Colonic mucosa (tissue), 4 donors: Measurements from ENCODE around the gene LDAH. TPM values are rescaled to one million over a fixed set of nuclear protein-coding genes. Genes with fewer than 3 reads are reported as not detected.

ENCODE experiments used
- DNase-seq: peaks from one replicate; pipeline ENCODE4 v3.0.0-alpha.2; 2020
- H3K27ac ChIP-seq: fragments of 200-600 bp; one replicate; pipeline ENCODE4 v1.8.0; 2021
- H3K27me3 ChIP-seq: fragments of 200-600 bp; one replicate; pipeline ENCODE4 v1.8.0; 2021
- H3K36me3 ChIP-seq: fragments of 200-600 bp; one replicate; pipeline ENCODE4 v1.8.0; 2021
- H3K4me1 ChIP-seq: fragments of 200-600 bp; one replicate; pipeline ENCODE4 v1.8.0; 2021; ENCODE audit warnings: mild to moderate bottlenecking
- H3K4me3 ChIP-seq: fragments of 200-600 bp; one replicate; pipeline ENCODE4 v1.8.0; 2021
- H3K9ac ChIP-seq, 2 donors: one replicate each; pipeline ENCODE4 v1.7.0; 2013; ENCODE audit warnings: control low read depth in 2 of 2, low read depth in 2 of 2, low read length in 2 of 2
- H3K9me3 ChIP-seq: fragments of 200-600 bp; one replicate; pipeline ENCODE4 v1.8.0; 2021
- intact Hi-C: fragments of 100-400 bp; cut with DNase I; formaldehyde crosslinking; loops from one replicate; pipeline ENCODE4 v1.14.1; 2022
- total RNA-seq, 2 donors: library from RNA; stranded (reverse); fragmentation: NEBNext Ultra II Directional in 1 of 2; extraction: Animal tissue kit (Norgen Biotek cat#: 25700) in 1 of 2; gene quantifications; one replicate each; pipeline ENCODE4 v1.2.1, GENCODE V29; 2021
- TF ChIP-seq, protein P1 (sequence below): fragments of 200-600 bp; IDR thresholded peaks from one replicate; pipeline ENCODE4 v1.8.0; 2022; ENCODE audit warnings: antibody characterized with exemption, mild to moderate bottlenecking
- donor health status: healthy.
- donor health status: DM: no; HTN: no; CAD: no.
- donor health status: DM: no; HTN: no; CAD: no.

LDAH gene
- total RNA-seq, 2 donors from 2014 or later: 15.0 to 25.9 TPM

GRCh38 chr2:20697322-20697934 is 125.5 kb downstream of the LDAH start:
- H3K9me3 ChIP-seq: no peaks in the 10 kb centered on the region
- no peak for DNase-seq
- intact Hi-C loops: no loop called here
- no peaks in the 10 kb centered on the region for H3K27me3 ChIP-seq
- TF ChIP-seq, protein P1, sequence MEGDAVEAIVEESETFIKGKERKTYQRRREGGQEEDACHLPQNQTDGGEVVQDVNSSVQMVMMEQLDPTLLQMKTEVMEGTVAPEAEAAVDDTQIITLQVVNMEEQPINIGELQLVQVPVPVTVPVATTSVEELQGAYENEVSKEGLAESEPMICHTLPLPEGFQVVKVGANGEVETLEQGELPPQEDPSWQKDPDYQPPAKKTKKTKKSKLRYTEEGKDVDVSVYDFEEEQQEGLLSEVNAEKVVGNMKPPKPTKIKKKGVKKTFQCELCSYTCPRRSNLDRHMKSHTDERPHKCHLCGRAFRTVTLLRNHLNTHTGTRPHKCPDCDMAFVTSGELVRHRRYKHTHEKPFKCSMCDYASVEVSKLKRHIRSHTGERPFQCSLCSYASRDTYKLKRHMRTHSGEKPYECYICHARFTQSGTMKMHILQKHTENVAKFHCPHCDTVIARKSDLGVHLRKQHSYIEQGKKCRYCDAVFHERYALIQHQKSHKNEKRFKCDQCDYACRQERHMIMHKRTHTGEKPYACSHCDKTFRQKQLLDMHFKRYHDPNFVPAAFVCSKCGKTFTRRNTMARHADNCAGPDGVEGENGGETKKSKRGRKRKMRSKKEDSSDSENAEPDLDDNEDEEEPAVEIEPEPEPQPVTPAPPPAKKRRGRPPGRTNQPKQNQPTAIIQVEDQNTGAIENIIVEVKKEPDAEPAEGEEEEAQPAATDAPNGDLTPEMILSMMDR: no peak
- no peak overlapping the region for H3K27ac ChIP-seq
- H3K9ac ChIP-seq: no peak overlapping the region
- no peaks in the 10 kb centered on the region for H3K4me1 ChIP-seq
- H3K4me3 ChIP-seq: no peak overlapping the region
- no peaks in the 10 kb centered on the region for H3K36me3 ChIP-seq

DNA sequence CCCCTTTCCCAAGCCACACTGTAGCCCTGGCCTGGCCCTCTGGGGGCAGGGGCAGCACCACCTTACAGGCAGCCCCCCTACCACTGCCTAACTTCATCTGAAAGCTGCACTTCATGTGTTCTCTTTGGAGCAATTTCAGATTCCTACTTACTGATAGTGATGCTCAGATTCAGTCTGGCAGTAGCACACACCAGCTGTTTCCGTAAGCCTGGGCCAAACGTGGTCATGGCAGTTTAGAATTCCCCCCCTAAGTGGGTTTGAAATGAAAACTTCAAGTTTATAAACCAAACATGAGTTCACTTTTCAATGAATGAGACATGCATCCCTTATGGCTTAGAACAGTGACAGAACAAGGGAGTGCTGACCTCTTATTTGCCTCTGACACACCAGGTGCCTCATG is 126.5 kb downstream of the LDAH start:
- H3K4me3 ChIP-seq: no peak overlapping the region
- H3K27me3 ChIP-seq: no peaks in the 10 kb centered on the region
- TF ChIP-seq, protein P1: no peak
- no peak for DNase-seq
- intact Hi-C loops: no loop called here
- H3K27ac ChIP-seq: no peak overlapping the region
- H3K36me3 ChIP-seq: no peaks in the 10 kb centered on the region
- no peaks in the 10 kb centered on the region for H3K4me1 ChIP-seq
- H3K9ac ChIP-seq: no peak overlapping the region
- no peaks in the 10 kb centered on the region for H3K9me3 ChIP-seq

DNA sequence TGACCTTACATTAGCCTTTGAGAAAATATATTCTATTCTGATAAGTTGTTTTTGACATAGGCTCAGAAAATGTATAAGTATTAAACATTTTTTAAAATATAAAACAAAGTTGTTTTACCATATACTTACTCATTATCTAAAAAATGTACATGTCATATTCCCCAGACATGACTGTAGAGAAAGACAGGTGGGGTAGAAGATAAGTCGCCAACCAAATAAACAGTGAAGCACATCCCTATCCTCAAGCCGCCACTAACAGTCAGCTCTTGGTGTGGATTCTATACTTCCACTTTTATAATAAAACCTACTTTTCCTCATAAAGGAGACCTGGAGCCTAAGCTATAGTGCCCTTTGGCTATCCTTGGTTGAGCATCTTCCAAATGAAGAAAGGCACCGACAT is 129.6 kb downstream of the LDAH start:
- no peaks in the 10 kb centered on the region for H3K36me3 ChIP-seq
- DNase-seq: no peak
- H3K9ac ChIP-seq: no peak overlapping the region
- H3K4me1 ChIP-seq: no peaks in the 10 kb centered on the region
- intact Hi-C loops: no loop called here
- H3K4me3 ChIP-seq: no peak overlapping the region
- no peak overlapping the region for H3K27ac ChIP-seq
- H3K27me3 ChIP-seq: no peaks in the 10 kb centered on the region
- TF ChIP-seq, protein P1: no peak
- H3K9me3 ChIP-seq: no peaks in the 10 kb centered on the region

DNA sequence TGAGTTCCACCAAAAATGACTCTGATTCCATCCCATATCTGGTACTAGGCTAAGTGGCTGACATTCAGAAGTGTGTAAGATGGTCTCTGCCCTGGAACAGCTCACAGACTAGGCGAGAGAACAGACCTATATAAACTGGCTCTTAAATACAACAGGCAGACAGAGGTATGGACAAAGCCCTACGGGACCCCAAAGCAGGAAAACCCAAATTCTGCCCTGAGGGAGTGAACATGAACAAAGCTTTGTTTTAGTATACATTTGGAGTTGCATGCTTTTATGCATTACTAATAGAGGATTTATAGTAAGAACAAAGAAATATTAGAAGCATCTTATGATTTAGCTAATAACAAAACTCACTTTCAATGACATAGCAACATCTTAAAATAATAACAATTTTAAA is 130.8 kb downstream of the LDAH start:
- Histone ChIP-seq H3K4me1 (no peaks in the 10 kb centered on the region), H3K27ac (no peak overlapping the region), H3K9ac (no peak overlapping the region), H3K4me3 (no peak overlapping the region), H3K27me3 (no peaks in the 10 kb centered on the region), H3K36me3 (no peaks in the 10 kb centered on the region), H3K9me3 (no peaks in the 10 kb centered on the region)
- no peak for DNase-seq
- TF ChIP-seq, protein P1: no peak
- intact Hi-C loops: no loop called here

DNA sequence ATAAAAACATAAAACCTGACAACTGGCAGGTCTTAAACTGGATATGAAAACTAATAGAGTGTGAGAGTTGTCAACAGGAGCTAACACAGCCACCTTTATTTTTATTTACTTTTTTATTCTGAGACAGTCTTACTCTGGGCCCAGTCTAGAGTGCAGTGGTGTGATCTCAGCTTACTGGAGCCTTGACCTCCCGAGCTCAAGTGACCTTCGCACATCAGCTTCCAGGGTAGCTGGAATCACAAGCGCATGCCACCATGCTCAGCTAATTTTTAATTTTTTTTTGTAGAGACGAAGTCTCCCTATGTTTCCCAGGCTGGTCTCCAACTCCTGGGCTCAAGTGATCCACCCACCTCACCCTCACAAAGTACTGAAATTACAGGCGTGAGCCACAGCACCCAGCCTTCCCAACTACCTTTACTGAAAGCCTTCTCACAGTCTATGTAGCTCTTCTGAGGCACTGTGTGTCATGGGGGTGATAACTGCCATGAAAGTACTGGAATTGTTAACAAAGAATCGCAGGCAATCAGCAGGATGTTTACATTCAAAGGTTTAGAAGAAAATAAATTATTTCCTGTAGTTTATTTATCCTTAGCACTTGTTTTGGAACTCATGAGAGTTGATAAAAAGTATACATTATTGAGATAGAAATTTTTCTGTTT is 131.7 kb downstream of the LDAH start:
- H3K27ac ChIP-seq: no peak overlapping the region
- intact Hi-C loops: no loop called here
- H3K4me3 ChIP-seq: no peak overlapping the region
- no peaks in the 10 kb centered on the region for H3K9me3 ChIP-seq
- TF ChIP-seq, protein P1: no peak
- H3K9ac ChIP-seq: no peak overlapping the region
- H3K36me3 ChIP-seq: no peaks in the 10 kb centered on the region
- no peak for DNase-seq
- H3K27me3 ChIP-seq: no peaks in the 10 kb centered on the region
- H3K4me1 ChIP-seq: no peaks in the 10 kb centered on the region
